Retinal pigment epithelial cell (primary cell): ENCODE results near the gene WNT9A.

Experiments
- DNase-seq: peaks from one replicate; pipeline ENCODE4 v3.0.0-alpha.2; 2010; ENCODE audit warnings: low read depth
- H3K4me3 ChIP-seq: 2 replicates; pipeline ENCODE4 v1.5.1; 2011; ENCODE audit warnings: mild to moderate bottlenecking, low read length, control low read depth, moderate library complexity
- CTCF ChIP-seq: conservative IDR thresholded peaks from 2 replicates; pipeline ENCODE4 v1.5.1; 2011; ENCODE audit warnings: low read depth, low read length, control low read depth, inconsistent platforms

WNT9A gene

GRCh38 chr1:227891223-227891954 lies 56.3 kb downstream of the WNT9A start:
- no peak for TF ChIP-seq CTCF
- H3K4me3 ChIP-seq, result no peak overlapping the region
- no peak for DNase-seq

- no peak for TF ChIP-seq CTCF
- DNase-seq, result no peak
- no peak overlapping the region for H3K4me3 ChIP-seq
These were observed 57.1 kb downstream of the WNT9A start for GRCh38 chr1:227890451-227891222.

- no peak overlapping the region for H3K4me3 ChIP-seq
- no peak for TF ChIP-seq CTCF
- no peak for DNase-seq
These were observed 57.8 kb downstream of the WNT9A start for GRCh38 chr1:227889863-227890405.

GRCh38 chr1:227889047-227889862 lies 58.5 kb downstream of the WNT9A start:
- H3K4me3 ChIP-seq, result no peak overlapping the region
- no peak for DNase-seq
- no peak for TF ChIP-seq CTCF

- DNase-seq, result no peak
These were observed 59.2 kb downstream of the WNT9A start for GRCh38 chr1:227888404-227889046.

More at GRCh38 chr1:227888404-227889046, 59.2 kb downstream of the WNT9A start:
- no peak overlapping the region for H3K4me3 ChIP-seq
- no peak for TF ChIP-seq CTCF
